HCT116 (cell line): ENCODE data around the gene PNPLA2. TPM values are rescaled to one million over a fixed set of nuclear protein-coding genes. Genes with fewer than 3 reads are reported as not detected.

Source experiments
- ATAC-seq: fragments of 200-7000 bp; cut with Tn5 transposase; 2 replicates; pipeline ENCODE4 v1.9.1; 2020; ENCODE audit warnings: mild to moderate bottlenecking, moderate library complexity
- BruUV-seq: library from RNA; stranded (reverse); fragments of 400-500 nt; replicated peaks from 2 replicates; lab custom pipeline; 2021; lab: Mats Ljungman, UMichigan
- CTCF ChIA-PET: fragments of 300-600 bp; sonication (Branson Sonifier 250); formaldehyde crosslinking; loops from one replicate; lab custom pipeline; 2021; ENCODE audit warnings: antibody characterized with exemption; lab: Charles Lee
- POLR2A ChIA-PET: fragments of 300-600, 350-600 bp; sonication (Branson Sonifier 250); formaldehyde crosslinking; loops from one replicate; lab custom pipeline; 2021; ENCODE audit warnings: antibody characterized with exemption; lab: Charles Lee
- RAD21 ChIA-PET, 2 experiments: fragments of 300-600 bp; sonication (Branson Sonifier 250); formaldehyde crosslinking; loops; one replicate each; lab custom pipeline; 2023; ENCODE audit warnings: low total read pairs in 2 of 2; ENCODE audit not compliant: uncharacterized antibody in 2 of 2, unreplicated experiment in 2 of 2, low non-redundant PET in 1 of 2; lab: Charles Lee
- DNase-seq: peaks from one replicate; pipeline ENCODE4 v3.0.0-alpha.2; 2010; ENCODE audit warnings: low read depth, low spot score
- H2AFZ ChIP-seq: fragments of 200-600 bp; shearing (Covaris generic), sonication (generic); 2 replicates; pipeline ENCODE4 v1.6.1; 2017; ENCODE audit warnings: low read depth, mixed run types, mixed read lengths, antibody characterized with exemption, low read length; ENCODE audit not compliant: poor library complexity, severe bottlenecking
- H3K27ac ChIP-seq: 2 replicates; pipeline ENCODE4 v1.5.1; 2012; ENCODE audit warnings: low read depth, low read length
- H3K27me3 ChIP-seq: fragments of 200-600 bp; sonication (generic); 2 replicates; pipeline ENCODE4 v1.6.1; 2016; ENCODE audit warnings: mixed run types, low read length, mixed read lengths; ENCODE audit not compliant: insufficient read depth
- H3K36me3 ChIP-seq, 2 experiments: fragments of 200-500 bp in 1 of 2; fragments of 200-600 bp in 1 of 2; sonication (Bioruptor generic) in 1 of 2; sonication (generic) in 1 of 2; 2 replicates each; pipeline versions ENCODE4 v1.5.1 to v1.6.1; 2014 to 2016; ENCODE audit warnings: low read length in 2 of 2, inconsistent platforms in 1 of 2, mixed read lengths in 1 of 2, mixed run types in 1 of 2; ENCODE audit not compliant: insufficient read depth in 2 of 2, control insufficient read depth in 1 of 2
- H3K4me1 ChIP-seq, 2 experiments: fragments of 200-600 bp in 1 of 2; sonication (generic) in 1 of 2; 2 replicates each; pipeline versions ENCODE4 v1.5.1 to v1.6.1; 2012 to 2017; ENCODE audit warnings: low read length in 2 of 2, inconsistent platforms in 1 of 2, mild to moderate bottlenecking in 1 of 2, mixed read lengths in 1 of 2, mixed run types in 1 of 2, moderate library complexity in 1 of 2; ENCODE audit not compliant: insufficient read depth in 2 of 2, control insufficient read depth in 1 of 2
- H3K4me2 ChIP-seq: fragments of 200-600 bp; sonication (generic); 2 replicates; pipeline ENCODE4 v1.6.1; 2017; ENCODE audit warnings: mixed run types, low read length, mixed read lengths
- H3K4me3 ChIP-seq, 2 experiments: fragments of 200-600 bp in 1 of 2; sonication (generic) in 1 of 2; replicated peaks in 1 of 2; 2 replicates each; pipeline ENCODE4 v1.5.1; 2011 to 2016; ENCODE audit warnings: low read length in 2 of 2, control low read depth in 1 of 2, low read depth in 1 of 2, mild to moderate bottlenecking in 1 of 2, mixed read lengths in 1 of 2, mixed run types in 1 of 2
- H3K79me2 ChIP-seq: fragments of 200-600 bp; sonication (generic); 2 replicates; pipeline ENCODE4 v1.6.1; 2017; ENCODE audit warnings: mild to moderate bottlenecking, mixed run types, low read length, moderate library complexity, mixed read lengths; ENCODE audit not compliant: insufficient read depth
- H3K9ac ChIP-seq: fragments of 200-600 bp; sonication (generic); 2 replicates; pipeline ENCODE4 v1.6.1; 2016; ENCODE audit warnings: low read length, mixed read lengths
- H3K9me2 ChIP-seq: fragments of 200-600 bp; sonication (generic), shearing (Covaris generic); 2 replicates; pipeline ENCODE4 v1.6.1; 2017; ENCODE audit warnings: mixed run types, mild to moderate bottlenecking, moderate library complexity; ENCODE audit not compliant: insufficient read depth
- H3K9me3 ChIP-seq, 2 experiments: fragments of 200-500 bp in 1 of 2; fragments of 200-600 bp in 1 of 2; sonication (Bioruptor generic) in 1 of 2; sonication (generic) in 1 of 2; 2 replicates each; pipeline ENCODE4 v1.6.1; 2014 to 2017; ENCODE audit warnings: low read length in 2 of 2, mixed read lengths in 2 of 2, inconsistent platforms in 1 of 2, low read depth in 1 of 2, mild to moderate bottlenecking in 1 of 2, mixed run types in 1 of 2, moderate library complexity in 1 of 2; ENCODE audit not compliant: control insufficient read depth in 1 of 2, insufficient read depth in 1 of 2
- H4K20me1 ChIP-seq: fragments of 200-600 bp; sonication (generic), shearing (Covaris generic); 2 replicates; pipeline ENCODE4 v1.6.1; 2017; ENCODE audit warnings: mixed run types, mild to moderate bottlenecking, moderate library complexity; ENCODE audit not compliant: insufficient read depth
- ELF1 ChIP-seq: IDR thresholded peaks from 2 replicates; pipeline ENCODE4 v1.6.1; 2012; ENCODE audit warnings: low read depth, borderline replicate concordance
- EZH2 ChIP-seq: fragments of 200-600 bp; sonication (generic); IDR thresholded peaks from 2 replicates; pipeline ENCODE4 v1.6.1; 2017; ENCODE audit warnings: antibody characterized with exemption, mixed run types
- JUND ChIP-seq: IDR thresholded peaks from 2 replicates; pipeline ENCODE4 v1.6.1; 2012
- POLR2A ChIP-seq: IDR thresholded peaks from 2 replicates; pipeline ENCODE4 v1.7.0; 2011; ENCODE audit warnings: borderline replicate concordance; ENCODE audit not compliant: insufficient read depth, insufficient read length; ENCODE audit errors: extremely low read depth
- SRF ChIP-seq: IDR thresholded peaks from 2 replicates; pipeline ENCODE4 v1.6.1; 2012; ENCODE audit warnings: low read depth
- intact Hi-C: fragments of 100-400 bp; cut with micrococcal nuclease; formaldehyde crosslinking; loops from 2 replicates; pipeline ENCODE4 v1.10.0; 2022
- total RNA-seq: library from RNA; stranded (reverse); gene quantifications from one replicate; pipeline ENCODE4 v1.2.1, GENCODE V29; 2021; ENCODE audit not compliant: unreplicated experiment
- TF ChIP-seq, protein P1 (sequence below): IDR thresholded peaks from 2 replicates; pipeline ENCODE4 v1.6.1; 2012; ENCODE audit warnings: low read depth
- TF ChIP-seq, protein P2 (sequence below), 3 experiments: fragments of 200-600 bp in 1 of 3; sonication (generic) in 1 of 3; IDR thresholded peaks in 2 of 3; conservative IDR thresholded peaks in 1 of 3; 2 replicates each; pipeline ENCODE4 v1.5.1; 2012 to 2017; ENCODE audit warnings: low read depth in 2 of 3, low read length in 2 of 3, antibody characterized with exemption in 1 of 3, borderline replicate concordance in 1 of 3, control low read depth in 1 of 3, mild to moderate bottlenecking in 1 of 3, mixed read lengths in 1 of 3, mixed run types in 1 of 3, moderate library complexity in 1 of 3; ENCODE audit not compliant: insufficient read depth in 1 of 3

The PNPLA2 gene
- total RNA-seq, 1 experiment from 2014 or later = 124 TPM

DNA sequence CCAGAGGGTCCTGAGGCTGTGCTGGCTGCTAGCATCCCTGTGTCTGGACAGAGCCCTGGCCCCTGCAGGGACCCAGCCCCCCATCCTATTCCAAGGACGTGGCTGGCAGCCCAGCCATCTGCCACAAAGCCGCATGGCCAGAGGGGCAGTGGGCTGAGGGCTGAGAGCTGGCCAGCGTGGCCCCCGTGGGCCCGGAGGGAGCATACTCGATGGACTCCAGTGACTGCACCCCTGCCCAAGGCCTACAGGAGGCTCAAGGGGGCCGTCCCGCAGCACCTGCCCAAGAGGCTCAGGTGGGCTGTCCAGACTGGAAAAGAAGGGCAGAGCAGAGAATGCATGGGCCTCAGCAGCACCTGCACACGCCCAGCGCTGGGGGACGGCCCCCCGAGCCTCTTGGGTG is 37.1 kb downstream of the PNPLA2 start:
- CTCF ChIA-PET = interaction anchor here (0.9 to 1.8 kb wide), 4 partner anchors 7 to 17 kb away, joined by 3 to 8 read pairs (median 5); partner anchors contain the start of gene TSPAN4
- H2AFZ ChIP-seq = no peak overlapping the region
- RAD21 ChIA-PET = no interaction called here
- no peaks in the 10 kb centered on the region for H3K36me3 ChIP-seq
- ATAC-seq (no peak), DNase-seq (no peak)
- no peaks in the 10 kb centered on the region for H3K27me3 ChIP-seq
- H3K4me2 ChIP-seq = no peak overlapping the region
- no peak overlapping the region for H3K4me3 ChIP-seq
- no peaks in the 10 kb centered on the region for H3K9me2 ChIP-seq
- peaks cover 7 to 17% of the 10 kb centered on the region in 2 experiments for H3K4me1 ChIP-seq
- H3K9ac ChIP-seq = no peak overlapping the region
- no peaks in the 10 kb centered on the region for H3K9me3 ChIP-seq
- POLR2A ChIA-PET = interaction anchor here (0.9 kb wide), 1 partner anchor 10 kb away, joined by 3 read pairs; no protein-coding TSS in a partner anchor
- BruUV-seq = no TSS peak
- no peak overlapping the region for H3K27ac ChIP-seq
- intact Hi-C loops = no loop called here
- no peaks in the 10 kb centered on the region for H4K20me1 ChIP-seq
- TF ChIP-seq JUND = no peak
- TF ChIP-seq, all 23 proteins: peak for 0
- H3K79me2 ChIP-seq = no peaks in the 10 kb centered on the region

DNA sequence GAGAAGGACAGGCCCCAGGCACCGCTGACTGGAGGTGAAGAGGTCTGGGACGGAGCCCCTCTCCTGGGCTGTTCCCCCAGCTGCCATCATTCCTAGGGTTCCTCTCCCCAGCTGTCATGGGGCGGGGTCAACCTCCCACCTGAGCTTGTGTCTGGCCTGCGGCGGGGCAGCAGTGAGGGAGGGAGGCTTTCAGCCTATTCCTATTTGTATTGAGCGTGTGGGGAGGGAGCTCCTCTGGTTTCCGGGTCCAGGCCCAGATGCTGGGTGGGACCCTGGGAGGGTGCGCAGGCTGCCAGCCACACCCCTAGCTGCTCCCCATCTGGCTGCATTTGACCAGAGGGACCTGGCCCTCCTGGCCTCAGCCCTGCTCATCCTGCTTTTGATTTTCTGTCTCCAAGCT is 37.7 kb downstream of the PNPLA2 start:
- Histone ChIP-seq H3K9me2 (no peaks in the 10 kb centered on the region), H3K27me3 (no peaks in the 10 kb centered on the region), H3K9ac (no peak overlapping the region), H3K36me3 (no peaks in the 10 kb centered on the region), H4K20me1 (no peaks in the 10 kb centered on the region), H2AFZ (no peak overlapping the region), H3K4me3 (no peak overlapping the region), H3K4me2 (no peak overlapping the region), H3K27ac (no peak overlapping the region), H3K4me1 (peaks cover 7 to 17% of the 10 kb centered on the region in 2 experiments), H3K9me3 (no peaks in the 10 kb centered on the region)
- peak; percentile 52 for ATAC-seq
- intact Hi-C loops = no loop called here
- POLR2A ChIA-PET = interaction anchor here (0.9 kb wide), 1 partner anchor 10 kb away, joined by 3 read pairs; no protein-coding TSS in a partner anchor
- TF ChIP-seq ELF1 = no peak
- no peak for TF ChIP-seq POLR2A
- no peak for TF ChIP-seq EZH2
- TF ChIP-seq, protein P1, sequence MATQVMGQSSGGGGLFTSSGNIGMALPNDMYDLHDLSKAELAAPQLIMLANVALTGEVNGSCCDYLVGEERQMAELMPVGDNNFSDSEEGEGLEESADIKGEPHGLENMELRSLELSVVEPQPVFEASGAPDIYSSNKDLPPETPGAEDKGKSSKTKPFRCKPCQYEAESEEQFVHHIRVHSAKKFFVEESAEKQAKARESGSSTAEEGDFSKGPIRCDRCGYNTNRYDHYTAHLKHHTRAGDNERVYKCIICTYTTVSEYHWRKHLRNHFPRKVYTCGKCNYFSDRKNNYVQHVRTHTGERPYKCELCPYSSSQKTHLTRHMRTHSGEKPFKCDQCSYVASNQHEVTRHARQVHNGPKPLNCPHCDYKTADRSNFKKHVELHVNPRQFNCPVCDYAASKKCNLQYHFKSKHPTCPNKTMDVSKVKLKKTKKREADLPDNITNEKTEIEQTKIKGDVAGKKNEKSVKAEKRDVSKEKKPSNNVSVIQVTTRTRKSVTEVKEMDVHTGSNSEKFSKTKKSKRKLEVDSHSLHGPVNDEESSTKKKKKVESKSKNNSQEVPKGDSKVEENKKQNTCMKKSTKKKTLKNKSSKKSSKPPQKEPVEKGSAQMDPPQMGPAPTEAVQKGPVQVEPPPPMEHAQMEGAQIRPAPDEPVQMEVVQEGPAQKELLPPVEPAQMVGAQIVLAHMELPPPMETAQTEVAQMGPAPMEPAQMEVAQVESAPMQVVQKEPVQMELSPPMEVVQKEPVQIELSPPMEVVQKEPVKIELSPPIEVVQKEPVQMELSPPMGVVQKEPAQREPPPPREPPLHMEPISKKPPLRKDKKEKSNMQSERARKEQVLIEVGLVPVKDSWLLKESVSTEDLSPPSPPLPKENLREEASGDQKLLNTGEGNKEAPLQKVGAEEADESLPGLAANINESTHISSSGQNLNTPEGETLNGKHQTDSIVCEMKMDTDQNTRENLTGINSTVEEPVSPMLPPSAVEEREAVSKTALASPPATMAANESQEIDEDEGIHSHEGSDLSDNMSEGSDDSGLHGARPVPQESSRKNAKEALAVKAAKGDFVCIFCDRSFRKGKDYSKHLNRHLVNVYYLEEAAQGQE = no peak
- TF ChIP-seq SRF = no peak
- TF ChIP-seq, protein P2, sequence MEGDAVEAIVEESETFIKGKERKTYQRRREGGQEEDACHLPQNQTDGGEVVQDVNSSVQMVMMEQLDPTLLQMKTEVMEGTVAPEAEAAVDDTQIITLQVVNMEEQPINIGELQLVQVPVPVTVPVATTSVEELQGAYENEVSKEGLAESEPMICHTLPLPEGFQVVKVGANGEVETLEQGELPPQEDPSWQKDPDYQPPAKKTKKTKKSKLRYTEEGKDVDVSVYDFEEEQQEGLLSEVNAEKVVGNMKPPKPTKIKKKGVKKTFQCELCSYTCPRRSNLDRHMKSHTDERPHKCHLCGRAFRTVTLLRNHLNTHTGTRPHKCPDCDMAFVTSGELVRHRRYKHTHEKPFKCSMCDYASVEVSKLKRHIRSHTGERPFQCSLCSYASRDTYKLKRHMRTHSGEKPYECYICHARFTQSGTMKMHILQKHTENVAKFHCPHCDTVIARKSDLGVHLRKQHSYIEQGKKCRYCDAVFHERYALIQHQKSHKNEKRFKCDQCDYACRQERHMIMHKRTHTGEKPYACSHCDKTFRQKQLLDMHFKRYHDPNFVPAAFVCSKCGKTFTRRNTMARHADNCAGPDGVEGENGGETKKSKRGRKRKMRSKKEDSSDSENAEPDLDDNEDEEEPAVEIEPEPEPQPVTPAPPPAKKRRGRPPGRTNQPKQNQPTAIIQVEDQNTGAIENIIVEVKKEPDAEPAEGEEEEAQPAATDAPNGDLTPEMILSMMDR (IDR thresholded peaks at IDR 0.05 in 2 of 3, conservative IDR thresholded peaks at IDR 0.05 in 1 of 3; ENCODE audit: borderline replicate concordance in 1 of 3, insufficient read depth in 1 of 3, low read depth in 2 of 3, low read length in 2 of 3) = peak in 2 of 3 experiments; percentile 25 to 27; a peak in 1 of 6 replicates
- TF ChIP-seq, all 23 proteins: peak for 1
- no peaks in the 10 kb centered on the region for H3K79me2 ChIP-seq
- no TSS peak for BruUV-seq
- DNase-seq = no peak
- ChIA-PET RAD21 (no interaction called here), CTCF (interaction anchor here (0.9 to 1.8 kb wide), 5 partner anchors 8 to 22 kb away, joined by 3 to 8 read pairs (median 3); partner anchors contain the start of gene TSPAN4)
